ENCODE data around the gene GAD1. TPM values are rescaled to one million over a fixed set of nuclear protein-coding genes. Genes with fewer than 3 reads are reported as not detected.

The GAD1 gene
- total RNA-seq, 5 donors from 2014 or later (not counting 1 experiment from before 2014, with no cell fraction given) = 0.09 TPM; not detected in 4

DNA sequence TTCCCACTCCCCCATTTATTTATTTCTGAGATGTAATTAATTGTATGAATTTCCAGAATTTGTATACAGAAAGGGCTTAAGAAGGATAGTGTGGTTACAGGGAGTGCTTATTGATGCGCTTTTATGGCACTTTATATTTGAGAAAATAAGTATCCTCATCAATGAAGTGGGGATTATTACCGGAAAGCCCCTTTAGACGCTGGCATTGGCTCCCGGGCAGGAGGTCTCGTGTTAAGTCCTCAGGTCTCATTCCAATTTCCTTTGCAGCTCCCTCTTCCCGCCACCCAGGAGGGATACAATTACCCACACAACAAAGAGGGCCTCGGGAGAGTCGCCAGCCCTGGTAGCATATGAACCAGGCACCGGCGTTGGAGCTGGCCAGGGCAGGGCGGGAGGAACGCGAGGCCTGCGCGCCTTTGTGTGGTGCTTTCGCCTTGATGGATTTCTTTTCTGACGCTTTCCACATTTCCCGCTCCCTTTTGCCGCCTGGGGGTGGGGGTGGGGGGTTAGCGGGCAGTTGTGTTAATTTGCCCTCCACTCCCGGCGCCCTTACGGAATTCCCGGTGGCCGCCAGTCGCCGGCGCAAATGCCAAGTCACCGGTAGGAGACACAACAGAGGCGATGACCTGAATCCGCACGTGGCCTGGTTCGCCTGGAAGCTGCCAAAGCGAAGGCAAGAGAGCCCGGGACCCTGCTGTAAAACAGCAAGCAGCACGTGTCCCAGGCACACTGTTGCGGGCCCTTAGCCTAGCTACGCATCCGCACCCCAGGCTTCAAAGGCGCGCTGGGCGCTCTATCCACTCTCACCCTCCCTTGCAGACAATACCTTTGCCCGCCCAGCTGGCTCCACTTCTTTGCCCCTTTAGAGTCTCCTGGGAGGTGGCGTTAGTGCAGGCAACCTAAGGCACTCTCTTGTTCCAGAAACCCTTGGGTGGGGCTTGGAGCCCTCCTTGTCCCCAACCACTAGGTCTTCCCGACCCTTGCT, 3.3 kb downstream of the GAD1 start:
- H3K9me3 Mint-ChIP-seq = no peaks in the 10 kb centered on the region
- no peaks in the 10 kb centered on the region for H3K36me3 ChIP-seq (ENCODE audit: control insufficient read depth in 2 of 2, extremely low read depth in 1 of 2, insufficient read depth in 1 of 2, low read length in 1 of 2)
- 25% methylated on average over 36 of the region's 45 CpGs for WGBS (ENCODE audit: insufficient coverage)
- ATAC-seq (replicated peaks in 1 of 4) = peak in 1 of 4 experiments; percentile 10
- peaks cover 64 to 76% (median 66%) of the 10 kb centered on the region in 3 donors for H3K4me1 Mint-ChIP-seq
- ChIA-PET CTCF (interaction anchor here (0.5 to 1.4 kb wide), 6 partner anchors 109 to 602 kb away, joined by 3 to 4 read pairs (median 4); partner anchors contain the start of gene GORASP2 (in 1 of the 2)), POLR2A (no interaction called here)
- H3K4me3 ChIP-seq (ENCODE audit: control insufficient read depth in 1 of 2, extremely low read depth in 1 of 2, low read length in 1 of 2) = peak overlapping the region; percentile 49 to 55
- no peak overlapping the region for H3K27ac ChIP-seq (ENCODE audit: low read length)
- peak overlapping the region; percentile 72 to 87 (median 81) for H3K4me3 Mint-ChIP-seq
- peak in 1 of 35 experiments; percentile 20 for DNase-seq
- H3K9me3 ChIP-seq = no peaks in the 10 kb centered on the region
- H3K36me3 Mint-ChIP-seq = no peaks in the 10 kb centered on the region
- H3K27me3 Mint-ChIP-seq = peaks cover 73 to 88% of the 10 kb centered on the region in 2 donors
- H3K27me3 ChIP-seq (replicated peaks in 1 of 2; ENCODE audit: control insufficient read depth in 2 of 2, extremely low read depth in 1 of 2, insufficient read depth in 2 of 2, low read length in 1 of 2) = peaks cover 13 to 97% of the 10 kb centered on the region in 2 experiments
- H3K4me1 ChIP-seq (ENCODE audit: control insufficient read depth in 1 of 2, extremely low read depth in 1 of 2, insufficient read depth in 2 of 2, low read length in 2 of 2) = peaks cover 14 to 87% of the 10 kb centered on the region in 2 experiments
- peak overlapping the region in 1 of 2 donors; percentile 7 for H3K27ac Mint-ChIP-seq

- Histone ChIP-seq H3K9me3 (no peaks in the 10 kb centered on the region), H3K36me3 (ENCODE audit: control insufficient read depth in 2 of 2, extremely low read depth in 1 of 2, insufficient read depth in 1 of 2, low read length in 1 of 2) (no peaks in the 10 kb centered on the region), H3K27ac (ENCODE audit: low read length) (no peak overlapping the region), H3K27me3 (replicated peaks in 1 of 2; ENCODE audit: control insufficient read depth in 2 of 2, extremely low read depth in 1 of 2, insufficient read depth in 2 of 2, low read length in 1 of 2) (peaks cover 16 to 96% of the 10 kb centered on the region in 2 experiments), H3K4me3 (ENCODE audit: control insufficient read depth in 1 of 2, extremely low read depth in 1 of 2, low read length in 1 of 2) (peak overlapping the region; percentile 49 to 55), H3K4me1 (ENCODE audit: control insufficient read depth in 1 of 2, extremely low read depth in 1 of 2, insufficient read depth in 2 of 2, low read length in 2 of 2) (peaks cover 14 to 77% of the 10 kb centered on the region in 2 experiments)
- H3K36me3 Mint-ChIP-seq = no peaks in the 10 kb centered on the region
- CTCF ChIA-PET = interaction anchor here (0.5 to 1.4 kb wide), 6 partner anchors 50 to 601 kb away, joined by 3 to 6 read pairs (median 4); partner anchors contain the start of gene GORASP2 (in 1 of the 2)
- H3K27me3 Mint-ChIP-seq = peaks cover 74 to 89% of the 10 kb centered on the region in 2 donors
- ATAC-seq (replicated peaks in 1 of 4) = peak in 3 of 4 experiments; percentile 29 to 66 (median 35)
- DNase-seq = peak in 4 of 35 experiments; percentile 26 to 65 (median 26)
- H3K9me3 Mint-ChIP-seq = no peaks in the 10 kb centered on the region
- peak overlapping the region in 1 of 2 donors; percentile 7 for H3K27ac Mint-ChIP-seq
- H3K4me1 Mint-ChIP-seq = peaks cover 56 to 66% (median 57%) of the 10 kb centered on the region in 3 donors
- POLR2A ChIA-PET = no interaction called here
- peak overlapping the region; percentile 72 to 87 (median 81) for H3K4me3 Mint-ChIP-seq
- 17% methylated on average over 9 of the region's 18 CpGs for WGBS (ENCODE audit: insufficient coverage)
Observed at GRCh38 chr2:170820757-170821530, 4.3 kb downstream of the GAD1 start.

- DNase-seq = peak in 2 of 35 experiments; percentile 8 to 15
- H3K27ac ChIP-seq (ENCODE audit: low read length) = no peak overlapping the region
- H3K4me3 ChIP-seq (ENCODE audit: control insufficient read depth in 1 of 2, extremely low read depth in 1 of 2, low read length in 1 of 2) = peak overlapping the region; percentile 17 to 55
- no peaks in the 10 kb centered on the region for H3K36me3 Mint-ChIP-seq
- WGBS (ENCODE audit: insufficient coverage) = 9% methylated on average over 21 of the region's 40 CpGs
- H3K27me3 Mint-ChIP-seq = peaks cover 78 to 91% of the 10 kb centered on the region in 2 donors
- H3K27me3 ChIP-seq (replicated peaks in 1 of 2; ENCODE audit: control insufficient read depth in 2 of 2, extremely low read depth in 1 of 2, insufficient read depth in 2 of 2, low read length in 1 of 2) = peaks cover 16 to 93% of the 10 kb centered on the region in 2 experiments
- H3K4me1 ChIP-seq (ENCODE audit: control insufficient read depth in 1 of 2, extremely low read depth in 1 of 2, insufficient read depth in 2 of 2, low read length in 2 of 2) = peaks cover 11 to 69% of the 10 kb centered on the region in 2 experiments
- no peaks in the 10 kb centered on the region for H3K9me3 Mint-ChIP-seq
- H3K9me3 ChIP-seq = no peaks in the 10 kb centered on the region
- ChIA-PET POLR2A (interaction anchor here in 1 of 2 donors (0.6 kb wide), 1 partner anchor 41 kb away, joined by 12 read pairs; no protein-coding TSS in a partner anchor), CTCF (interaction anchor here (0.6 to 1.4 kb wide), 4 partner anchors 51 to 461 kb away, joined by 3 to 6 read pairs (median 4); no protein-coding TSS in a partner anchor)
- H3K36me3 ChIP-seq (ENCODE audit: control insufficient read depth in 2 of 2, extremely low read depth in 1 of 2, insufficient read depth in 1 of 2, low read length in 1 of 2) = no peaks in the 10 kb centered on the region
- peaks cover 50 to 61% (median 55%) of the 10 kb centered on the region in 3 donors for H3K4me1 Mint-ChIP-seq
- ATAC-seq (replicated peaks in 1 of 4) = no peak
- peak overlapping the region in 1 of 2 donors; percentile 31 for H3K27ac Mint-ChIP-seq
- H3K4me3 Mint-ChIP-seq = peak overlapping the region; percentile 72 to 87 (median 81)
Observed at GRCh38 chr2:170821531-170822289, 5.0 kb downstream of the GAD1 start.

- Mint-ChIP-seq H3K27me3 (peaks cover 75 to 91% of the 10 kb centered on the region in 2 donors), H3K27ac (no peak overlapping the region), H3K9me3 (no peaks in the 10 kb centered on the region), H3K4me3 (peak overlapping the region; percentile 61 to 87 (median 62)), H3K4me1 (peaks cover 45 to 54% (median 48%) of the 10 kb centered on the region in 3 donors), H3K36me3 (no peaks in the 10 kb centered on the region)
- ChIA-PET POLR2A (no interaction called here), CTCF (no interaction called here)
- DNase-seq (peak in 7 of 35 experiments; percentile 17 to 55 (median 30)), ATAC-seq (replicated peaks in 1 of 4) (peak; percentile 41 to 51 (median 46))
- no peaks in the 10 kb centered on the region for H3K9me3 ChIP-seq
- H3K27ac ChIP-seq (ENCODE audit: low read length) = no peak overlapping the region
- H3K27me3 ChIP-seq (replicated peaks in 1 of 2; ENCODE audit: control insufficient read depth in 2 of 2, extremely low read depth in 1 of 2, insufficient read depth in 2 of 2, low read length in 1 of 2) = peaks cover 16 to 93% of the 10 kb centered on the region in 2 experiments
- WGBS (ENCODE audit: insufficient coverage) = 6% methylated on average over 25 of the region's 43 CpGs
- H3K4me3 ChIP-seq (ENCODE audit: control insufficient read depth in 1 of 2, extremely low read depth in 1 of 2, low read length in 1 of 2) = peak overlapping the region; percentile 17 to 55
- H3K36me3 ChIP-seq (ENCODE audit: control insufficient read depth in 2 of 2, extremely low read depth in 1 of 2, insufficient read depth in 1 of 2, low read length in 1 of 2) = no peaks in the 10 kb centered on the region
- H3K4me1 ChIP-seq (ENCODE audit: control insufficient read depth in 1 of 2, extremely low read depth in 1 of 2, insufficient read depth in 2 of 2, low read length in 2 of 2) = peaks cover 8 to 62% of the 10 kb centered on the region in 2 experiments
Observed at GRCh38 chr2:170822290-170823087, 5.8 kb downstream of the GAD1 start.
